ENCODE data around the gene FAM174B. TPM values are rescaled to one million over a fixed set of nuclear protein-coding genes. Genes with fewer than 3 reads are reported as not detected.

Gene FAM174B
- total RNA-seq, 1 donor from 2014 or later: 9.6 TPM

DNA sequence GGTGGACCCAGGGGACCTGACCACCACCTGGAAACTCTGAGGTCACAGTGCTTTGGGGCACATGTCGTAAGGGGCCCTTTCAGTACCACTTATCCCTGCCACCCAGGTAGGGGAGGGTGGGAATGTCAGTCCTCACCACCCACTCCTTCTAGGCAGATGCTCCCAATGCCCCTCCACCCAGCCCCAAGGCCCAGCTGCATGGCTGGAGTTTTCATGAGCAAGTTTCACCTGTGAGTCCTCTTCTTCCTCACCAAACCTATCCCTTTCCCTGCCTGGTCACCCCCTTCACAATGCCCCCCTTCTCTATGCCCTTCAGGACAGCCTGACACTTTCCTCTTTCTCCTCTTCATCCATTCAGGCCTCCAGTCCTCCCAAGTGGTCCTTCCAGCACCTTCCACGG lies 9.8 kb downstream of the FAM174B start:
- no peak overlapping the region for H3K4me3 ChIP-seq (ENCODE audit: low read depth, low read length)
- TF ChIP-seq, protein P1, sequence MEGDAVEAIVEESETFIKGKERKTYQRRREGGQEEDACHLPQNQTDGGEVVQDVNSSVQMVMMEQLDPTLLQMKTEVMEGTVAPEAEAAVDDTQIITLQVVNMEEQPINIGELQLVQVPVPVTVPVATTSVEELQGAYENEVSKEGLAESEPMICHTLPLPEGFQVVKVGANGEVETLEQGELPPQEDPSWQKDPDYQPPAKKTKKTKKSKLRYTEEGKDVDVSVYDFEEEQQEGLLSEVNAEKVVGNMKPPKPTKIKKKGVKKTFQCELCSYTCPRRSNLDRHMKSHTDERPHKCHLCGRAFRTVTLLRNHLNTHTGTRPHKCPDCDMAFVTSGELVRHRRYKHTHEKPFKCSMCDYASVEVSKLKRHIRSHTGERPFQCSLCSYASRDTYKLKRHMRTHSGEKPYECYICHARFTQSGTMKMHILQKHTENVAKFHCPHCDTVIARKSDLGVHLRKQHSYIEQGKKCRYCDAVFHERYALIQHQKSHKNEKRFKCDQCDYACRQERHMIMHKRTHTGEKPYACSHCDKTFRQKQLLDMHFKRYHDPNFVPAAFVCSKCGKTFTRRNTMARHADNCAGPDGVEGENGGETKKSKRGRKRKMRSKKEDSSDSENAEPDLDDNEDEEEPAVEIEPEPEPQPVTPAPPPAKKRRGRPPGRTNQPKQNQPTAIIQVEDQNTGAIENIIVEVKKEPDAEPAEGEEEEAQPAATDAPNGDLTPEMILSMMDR (conservative IDR thresholded peaks at IDR 0.05; ENCODE audit: low read depth, low read length): no peak

DNA sequence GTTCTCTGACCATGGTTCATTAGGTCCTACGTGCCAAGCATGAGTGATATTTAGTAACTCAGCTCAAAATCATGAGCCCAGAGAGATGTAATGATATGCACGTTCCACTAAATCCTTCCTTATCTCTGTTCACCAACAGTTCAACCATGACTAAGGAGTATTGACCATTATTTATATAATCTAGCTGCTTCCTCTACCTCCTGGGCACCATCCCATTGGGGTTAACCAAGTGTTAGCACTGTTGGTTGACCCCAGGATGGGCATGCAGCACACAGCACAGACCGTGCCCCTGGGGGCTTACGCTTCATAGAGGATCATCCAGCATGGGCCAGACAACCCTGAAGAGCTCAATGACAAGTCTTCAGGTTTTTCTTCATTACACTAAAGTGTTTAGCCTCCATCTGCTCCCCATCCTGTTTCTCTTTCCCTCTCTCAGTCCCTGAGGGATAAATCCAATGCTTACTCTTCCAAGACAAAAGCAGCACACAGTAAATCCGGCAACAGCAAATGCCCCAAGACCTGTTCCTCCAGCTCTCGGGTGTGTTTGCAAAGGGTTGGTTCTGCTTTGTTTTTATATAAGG lies 10.4 kb downstream of the FAM174B start:
- no peak for DNase-seq (ENCODE audit: low read depth)
- TF ChIP-seq, protein P1 (conservative IDR thresholded peaks at IDR 0.05; ENCODE audit: low read depth, low read length): no peak
- no peak overlapping the region for H3K4me3 ChIP-seq (ENCODE audit: low read depth, low read length)

More for the DNA sequence above, 9.8 kb downstream of the FAM174B start:
- no peak for DNase-seq (ENCODE audit: low read depth)

DNA sequence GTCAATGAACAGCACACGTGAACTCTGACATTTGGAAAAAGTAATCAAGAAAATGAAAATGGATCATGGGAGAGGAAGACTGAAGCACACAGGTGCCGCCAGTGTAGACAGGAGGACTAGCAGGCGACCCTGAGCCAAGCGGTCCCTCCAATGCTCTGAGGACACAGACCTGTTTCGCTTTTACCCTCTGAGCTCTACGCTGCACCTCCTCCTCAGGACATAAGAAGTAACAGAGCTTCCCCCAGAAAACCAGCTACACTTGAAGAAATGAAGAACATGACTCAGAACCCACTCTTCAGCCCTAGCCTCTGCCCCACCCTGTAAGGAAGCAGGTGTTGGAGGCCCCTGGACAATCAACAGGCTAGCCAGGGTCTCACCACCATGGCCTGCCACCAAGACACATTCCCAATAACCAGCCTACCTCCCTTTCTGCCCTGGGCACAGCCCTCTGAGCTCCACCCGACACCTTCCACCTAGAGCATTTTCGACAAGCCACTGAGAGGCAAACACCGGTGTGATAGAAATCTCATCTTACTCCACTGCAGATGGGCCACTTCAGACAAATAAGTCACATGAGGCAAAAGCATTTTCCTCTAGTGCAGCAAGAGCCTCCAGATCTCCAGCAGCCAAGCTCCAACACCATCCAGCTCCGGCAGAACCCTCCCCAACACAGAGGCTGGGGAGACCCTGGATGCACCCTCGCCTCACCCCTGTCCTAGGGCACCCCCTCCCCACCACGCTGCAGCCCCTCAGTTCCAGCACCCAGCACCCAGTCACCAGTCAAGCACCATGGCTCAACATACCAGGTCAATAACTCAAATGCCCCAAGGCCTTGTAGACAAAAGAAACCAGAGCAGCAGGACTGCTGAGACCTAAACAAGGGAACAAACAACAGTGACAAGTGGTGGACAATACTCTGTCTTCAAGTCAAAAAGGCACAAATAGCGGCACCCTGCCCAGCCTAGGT lies 11.4 kb downstream of the FAM174B start:
- no peak for DNase-seq (ENCODE audit: low read depth)
- TF ChIP-seq, protein P1 (conservative IDR thresholded peaks at IDR 0.05; ENCODE audit: low read depth, low read length): no peak
- no peak overlapping the region for H3K4me3 ChIP-seq (ENCODE audit: low read depth, low read length)

DNA sequence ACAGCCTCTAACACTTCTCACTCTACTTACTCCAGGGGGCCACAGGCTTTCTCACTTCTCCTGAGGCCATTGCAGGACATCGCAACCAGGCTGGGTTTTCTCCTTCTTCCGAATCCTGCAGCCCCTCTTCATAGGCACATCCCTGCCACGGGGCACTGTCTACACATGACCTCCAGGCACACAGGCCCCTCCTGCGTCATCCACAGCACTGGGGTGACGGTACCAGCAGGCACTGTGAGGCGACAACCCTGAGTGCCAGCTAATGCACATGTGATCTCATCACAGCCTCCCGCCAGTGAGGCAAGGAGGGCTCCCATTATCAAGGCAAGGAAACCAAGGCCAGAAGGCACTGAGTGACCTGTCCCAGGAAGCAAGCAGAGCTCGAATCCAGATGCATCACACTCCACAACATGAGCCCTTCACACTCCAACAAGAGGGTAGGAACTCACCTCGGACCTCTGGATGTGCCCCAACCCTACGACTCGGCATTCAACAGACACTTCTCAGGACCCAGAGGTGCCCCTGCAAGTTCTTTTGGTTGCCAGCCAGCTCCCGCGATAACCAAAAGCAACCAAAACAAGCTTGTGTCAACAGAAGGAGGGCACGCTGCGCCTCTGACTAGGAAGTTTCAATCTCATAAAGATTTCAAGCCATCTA lies 16.7 kb downstream of the FAM174B start:
- DNase-seq (ENCODE audit: low read depth): no peak
- H3K4me3 ChIP-seq (ENCODE audit: low read depth, low read length): no peak overlapping the region
- TF ChIP-seq, protein P1 (conservative IDR thresholded peaks at IDR 0.05; ENCODE audit: low read depth, low read length): no peak

DNA sequence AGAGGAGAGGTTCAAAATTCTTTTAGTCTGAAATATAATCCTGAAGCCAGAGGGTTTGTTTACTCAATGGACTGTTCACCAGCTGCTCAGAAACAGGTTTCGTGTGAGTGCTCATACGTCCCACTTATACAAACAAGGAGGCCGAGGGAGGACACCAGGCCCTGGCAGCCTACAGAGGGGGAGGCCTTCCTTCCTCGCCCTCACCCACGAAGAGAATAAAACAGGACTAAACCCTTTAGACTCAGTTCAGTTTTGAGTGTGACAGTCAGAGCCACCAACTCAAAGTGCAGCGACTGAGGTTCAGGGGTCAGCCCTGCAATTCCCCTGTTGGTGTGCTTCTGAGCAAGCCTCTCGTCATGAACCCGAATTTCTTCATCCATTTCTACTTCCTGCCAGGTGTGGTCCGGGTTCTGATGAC lies 17.3 kb downstream of the FAM174B start:
- H3K4me3 ChIP-seq (ENCODE audit: low read depth, low read length): no peak overlapping the region
- TF ChIP-seq, protein P1 (conservative IDR thresholded peaks at IDR 0.05; ENCODE audit: low read depth, low read length): no peak
- no peak for DNase-seq (ENCODE audit: low read depth)

DNA sequence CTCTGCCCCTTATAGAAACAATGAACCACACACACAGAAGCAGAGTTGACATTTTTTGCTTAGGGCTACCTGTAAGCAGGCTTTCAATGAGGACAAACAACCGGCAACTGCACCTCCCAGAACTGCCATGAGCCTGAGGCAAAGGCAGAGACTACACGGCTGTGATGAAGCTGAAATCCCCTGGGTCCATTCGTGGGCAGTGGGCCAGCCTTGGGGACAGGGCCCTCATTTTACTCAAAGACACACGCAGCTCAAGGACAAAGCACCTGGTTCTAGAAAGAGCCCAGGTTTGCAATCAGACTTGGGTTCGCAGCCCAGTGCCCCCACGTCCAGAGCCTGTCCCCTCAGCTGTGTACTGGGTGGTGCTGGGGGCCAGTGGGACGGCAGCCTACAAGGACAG lies 17.9 kb downstream of the FAM174B start:
- DNase-seq (ENCODE audit: low read depth): no peak
- TF ChIP-seq, protein P1 (conservative IDR thresholded peaks at IDR 0.05; ENCODE audit: low read depth, low read length): no peak
- H3K4me3 ChIP-seq (ENCODE audit: low read depth, low read length): no peak overlapping the region

All from epithelial cell of proximal tubule (primary cell).